GM18858 (cell line): ENCODE measurements around the gene FBXL4.

Source experiments
- ATAC-seq: cut with Tn5 transposase; IDR thresholded peaks from one replicate; pipeline ENCODE4 v1.9.1; 2021; ENCODE audit not compliant: unreplicated experiment

FBXL4 gene

DNA sequence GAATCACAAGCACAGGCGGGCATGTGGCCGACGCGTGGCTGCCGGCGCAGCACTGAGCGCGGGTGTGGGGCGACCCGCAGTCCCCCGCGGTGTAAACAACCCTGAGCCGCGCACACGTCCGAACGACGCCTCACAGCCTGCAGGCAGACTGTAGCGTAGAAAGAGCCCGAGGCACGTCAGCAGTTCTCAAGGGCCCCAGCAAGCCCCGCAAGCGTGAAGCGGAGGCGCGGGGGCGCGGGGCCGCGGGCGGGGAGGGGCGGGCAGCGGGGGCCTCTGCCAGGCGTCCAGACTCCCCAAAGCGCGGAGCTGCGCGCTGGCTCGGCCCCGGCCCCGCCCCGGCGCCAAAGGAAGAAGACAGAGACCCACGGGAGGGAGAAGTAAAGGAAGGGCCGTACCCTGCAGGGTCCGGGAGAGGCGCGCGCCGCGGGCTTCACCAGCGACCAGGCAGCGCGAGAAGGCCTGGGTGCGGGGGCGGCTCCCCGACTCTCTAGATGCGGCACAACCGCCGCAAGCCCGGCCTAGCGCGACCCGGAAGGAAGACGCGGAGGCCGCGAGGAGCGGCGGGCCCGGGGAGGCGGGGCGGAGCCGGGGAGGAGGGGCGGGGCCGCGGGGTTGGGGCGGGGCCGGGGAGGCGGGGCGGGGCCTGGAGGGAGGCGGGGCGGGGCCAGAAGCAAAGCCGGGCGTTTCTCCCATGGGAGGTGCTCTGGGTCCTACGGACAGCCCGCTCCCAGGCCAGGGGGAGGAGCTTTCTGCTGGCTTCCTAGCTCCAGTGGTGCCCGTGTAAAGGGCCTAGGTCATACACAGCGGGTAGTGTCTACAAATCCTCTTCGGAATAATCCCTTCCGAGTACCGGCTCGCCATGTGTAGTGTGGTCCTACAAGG, at the start of gene FBXL4:
Gene FBXL4 (minus strand): TSS at position 536 of the 882 bp plus-strand sequence. CDS start 20,958 bp downstream, outside the sequence.
- peak; percentile 60 for ATAC-seq

DNA sequence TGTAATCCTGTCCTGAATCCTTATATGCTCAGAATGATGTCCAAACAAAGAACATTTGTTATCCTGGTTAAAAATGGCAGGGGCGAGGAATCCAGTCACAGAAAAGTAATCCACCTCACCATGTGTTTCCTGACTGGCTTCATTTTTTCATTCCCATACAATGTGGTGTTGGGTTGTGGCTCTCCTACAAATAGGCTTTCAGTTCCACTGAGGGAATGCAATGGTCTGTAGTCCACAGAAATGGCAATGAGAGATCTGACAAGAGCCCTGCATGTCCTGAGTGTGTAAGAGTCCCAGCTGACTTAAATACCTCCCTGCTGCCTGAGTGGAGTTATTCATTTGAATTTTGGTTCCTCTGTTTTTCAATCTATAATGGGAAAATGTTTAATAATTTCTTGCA, 47.4 kb upstream of the FBXL4 start:
- no peak for ATAC-seq

DNA sequence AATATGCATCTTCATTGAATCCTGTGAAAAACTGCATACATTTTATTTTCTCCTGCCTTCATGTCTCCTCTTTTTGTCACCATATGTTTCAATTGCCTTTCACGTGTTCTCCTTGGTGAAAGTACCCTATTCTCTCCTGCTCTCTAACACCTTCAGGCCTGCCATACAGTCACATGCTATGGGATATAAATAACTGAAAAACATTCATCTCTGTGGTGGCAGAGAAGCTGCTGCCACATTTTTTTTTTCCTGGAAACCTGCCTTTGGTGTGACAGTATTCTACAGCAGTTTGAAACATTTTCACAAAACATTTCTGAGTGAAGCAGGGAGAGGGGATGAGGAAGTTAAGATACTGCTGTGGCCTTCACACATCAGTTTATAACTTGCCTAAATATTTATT, 44.8 kb upstream of the FBXL4 start:
- ATAC-seq: no peak

DNA sequence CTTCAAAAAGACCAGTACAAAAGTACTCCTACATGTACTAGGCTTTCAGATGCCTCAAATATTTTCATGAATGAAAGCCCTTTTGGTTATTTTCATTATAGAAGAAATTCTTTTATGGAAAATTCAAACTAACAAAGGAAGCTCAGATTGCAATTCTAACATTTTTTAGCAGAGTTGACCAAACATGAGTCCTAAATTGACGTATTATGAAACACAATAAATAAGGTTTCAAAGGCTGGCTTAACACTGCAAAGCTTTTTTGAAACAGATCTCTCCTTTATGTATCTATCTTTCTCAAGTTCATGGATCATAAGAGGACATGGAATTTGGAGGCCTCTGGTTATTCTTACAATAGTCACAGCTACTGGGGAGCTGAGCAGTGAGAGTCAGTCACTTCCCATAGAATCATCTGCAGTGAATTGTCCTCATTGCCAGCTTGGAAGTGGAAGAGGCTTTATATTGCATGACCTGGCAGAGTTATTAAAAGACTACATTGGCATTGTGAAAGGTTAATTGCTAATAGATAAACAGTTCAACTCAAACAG, 38.4 kb upstream of the FBXL4 start:
- no peak for ATAC-seq

DNA sequence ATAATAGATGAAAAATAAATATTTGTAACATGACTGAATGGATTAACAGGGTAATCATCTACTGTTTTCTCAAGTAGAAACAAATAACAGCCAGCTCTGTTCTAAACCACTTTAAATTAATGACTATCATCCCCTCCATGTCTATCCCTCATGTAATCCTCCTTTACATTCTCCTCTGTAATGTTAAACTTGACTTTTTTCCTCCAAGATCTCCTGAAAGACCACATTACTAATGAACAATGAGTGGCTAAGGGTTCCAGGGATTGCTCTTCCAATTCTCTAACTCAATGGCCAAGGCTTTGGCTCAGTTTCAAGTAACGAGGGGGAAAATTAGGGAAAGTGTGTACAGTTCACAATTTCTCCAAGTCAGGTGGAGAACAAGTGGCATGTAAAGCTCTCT, 37.6 kb upstream of the FBXL4 start:
- no peak for ATAC-seq

DNA sequence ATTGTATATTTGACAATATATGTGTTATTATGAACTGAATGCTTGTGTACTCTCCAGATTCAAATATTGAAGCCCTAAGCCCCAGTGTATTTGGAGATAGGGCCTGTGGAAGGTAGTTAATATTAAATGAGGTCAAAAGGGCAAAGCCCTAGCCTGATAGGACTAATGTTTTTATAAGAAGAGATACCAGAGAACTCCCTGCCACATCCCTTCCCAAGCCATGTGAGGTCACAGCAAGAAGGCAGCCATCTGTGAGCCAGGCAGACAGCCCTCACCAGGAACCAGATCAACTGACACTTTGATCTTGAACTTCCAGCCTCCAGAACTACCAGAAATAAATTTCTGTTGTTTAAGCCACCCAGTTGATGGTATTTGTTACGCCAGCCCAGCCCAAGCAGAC, 36.4 kb upstream of the FBXL4 start:
- ATAC-seq: no peak

DNA sequence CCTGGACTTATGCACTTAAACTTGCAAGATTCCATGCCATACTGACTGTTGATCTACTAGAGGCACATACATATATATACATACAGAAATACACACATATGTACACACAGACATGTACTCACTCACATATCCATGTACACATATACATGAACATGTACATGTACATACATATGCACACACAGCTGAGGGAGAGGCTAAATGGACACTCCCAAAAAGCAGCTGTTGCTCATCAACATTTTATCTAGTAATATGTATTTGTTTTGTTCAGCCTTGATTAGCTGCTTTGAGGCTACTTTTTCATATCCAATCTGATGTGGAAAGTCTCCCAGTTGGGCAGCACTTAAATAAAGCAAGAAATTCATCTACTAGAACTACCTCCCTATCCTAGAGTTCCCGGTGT, 33.7 kb upstream of the FBXL4 start:
- ATAC-seq: no peak

DNA sequence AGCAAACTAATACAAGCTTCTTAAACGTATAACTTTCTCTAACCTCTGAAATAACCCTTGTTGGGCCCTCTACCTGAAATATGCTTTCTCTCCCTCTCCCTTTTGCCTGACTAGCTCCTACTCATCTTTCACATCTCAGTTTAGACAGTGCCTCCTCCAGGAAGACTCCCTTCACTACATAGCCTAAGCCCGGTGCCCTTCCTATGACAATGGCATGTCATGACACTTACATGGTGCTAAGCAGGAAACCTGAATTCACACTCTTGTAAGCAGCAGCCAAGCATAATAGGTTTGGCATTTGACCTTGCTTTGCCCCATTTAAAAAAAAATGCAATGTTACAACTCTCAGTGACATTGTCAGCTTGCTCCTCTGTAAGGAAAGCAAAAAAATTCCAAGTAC, 33.1 kb upstream of the FBXL4 start:
- no peak for ATAC-seq

DNA sequence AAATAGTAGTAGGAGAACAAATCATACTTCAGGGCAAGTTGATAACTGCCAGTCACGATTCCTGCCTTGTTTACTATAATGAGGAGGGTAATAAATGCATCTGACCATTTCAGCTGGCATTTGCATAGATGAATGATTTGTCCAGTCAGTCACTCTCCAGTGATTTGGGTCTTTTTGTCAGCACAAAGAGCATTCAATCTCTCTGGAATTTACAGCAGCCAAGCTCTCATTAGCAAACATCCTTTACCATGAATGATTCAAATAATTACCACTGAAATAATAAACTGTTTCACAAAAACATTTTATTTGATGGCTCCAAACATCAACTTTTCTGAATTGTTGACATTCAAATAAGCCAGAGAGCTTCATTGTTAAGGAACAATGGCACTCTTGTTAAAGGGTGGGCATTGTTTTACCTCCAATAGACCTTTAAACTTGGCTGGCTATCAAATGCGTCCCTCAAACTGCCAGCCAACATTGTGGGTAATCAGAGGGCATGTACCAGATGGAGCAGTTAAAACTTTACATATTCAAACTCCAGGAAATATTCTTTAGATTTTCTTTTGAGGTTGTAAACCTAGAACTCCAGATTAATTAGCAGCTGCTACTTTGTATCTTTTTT, 30.0 kb upstream of the FBXL4 start:
- no peak for ATAC-seq

DNA sequence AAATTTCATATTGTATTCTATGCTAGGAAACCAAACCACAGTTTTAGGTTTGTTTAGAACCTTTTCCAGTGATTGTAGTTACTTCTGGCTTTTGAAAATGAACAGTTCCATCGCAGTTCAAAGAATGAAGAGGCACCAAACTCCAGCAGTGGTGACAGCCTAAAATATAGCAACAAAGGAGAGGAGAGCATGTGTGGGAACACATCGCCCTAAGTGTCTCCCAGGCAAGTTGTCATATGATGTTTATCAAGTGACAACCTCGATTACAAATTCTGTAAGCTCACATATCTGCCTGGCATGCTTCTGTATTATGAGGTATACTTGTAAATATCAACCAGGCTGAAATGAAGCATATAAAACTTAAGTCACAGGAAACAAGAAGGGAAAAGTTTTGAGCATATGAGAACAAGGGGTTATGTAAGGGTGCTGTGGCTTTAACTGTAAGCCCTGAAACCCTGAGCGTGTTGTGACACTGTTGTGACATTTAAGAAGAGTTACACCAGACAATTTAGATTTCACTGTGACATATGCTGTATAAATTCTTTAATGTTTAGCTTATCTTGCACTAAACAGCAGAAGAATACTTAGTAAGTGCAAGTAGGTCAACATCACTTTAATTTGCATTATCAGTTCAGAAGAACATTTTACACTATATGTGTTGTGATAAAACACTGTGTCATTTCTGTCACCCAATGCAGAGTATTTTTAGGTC, 29.1 kb upstream of the FBXL4 start:
- no peak for ATAC-seq

DNA sequence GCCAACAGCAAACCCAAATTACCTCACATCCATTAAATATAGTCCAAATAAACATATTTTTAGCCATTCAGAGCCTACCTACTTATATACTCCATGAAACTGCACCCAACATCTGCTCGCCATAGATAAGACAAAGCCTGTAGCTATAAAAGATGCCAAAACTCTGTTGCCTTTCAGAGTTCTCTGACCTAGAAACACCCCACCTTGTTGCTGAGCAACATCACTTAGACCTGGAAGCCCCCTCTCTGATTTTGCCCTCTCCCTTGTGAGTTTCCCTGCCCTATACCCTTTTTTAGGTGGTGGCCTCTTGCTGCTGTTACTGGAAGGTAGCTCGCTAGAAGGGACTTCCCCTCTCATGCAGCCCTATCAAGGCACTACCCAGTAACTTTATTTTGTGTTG, 27.7 kb upstream of the FBXL4 start:
- no peak for ATAC-seq

DNA sequence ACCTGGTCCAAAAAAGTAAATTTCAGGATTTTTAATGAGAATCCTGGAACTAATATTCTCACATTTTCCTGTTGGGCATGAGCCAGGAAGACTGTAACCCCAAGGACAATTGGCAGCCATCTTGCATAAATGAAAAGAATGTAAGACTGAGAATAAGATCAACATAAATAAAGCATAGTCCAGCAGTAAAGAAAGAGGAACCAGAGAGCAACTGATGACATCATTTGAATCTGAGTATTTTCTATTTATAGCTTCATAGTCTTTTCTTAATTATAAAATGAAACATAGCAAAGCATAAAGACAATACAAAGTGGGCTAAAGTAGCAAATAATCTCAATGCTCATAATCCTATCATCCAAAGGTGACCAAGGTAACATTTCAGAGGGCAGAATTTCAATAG, 26.6 kb upstream of the FBXL4 start:
- ATAC-seq: no peak

DNA sequence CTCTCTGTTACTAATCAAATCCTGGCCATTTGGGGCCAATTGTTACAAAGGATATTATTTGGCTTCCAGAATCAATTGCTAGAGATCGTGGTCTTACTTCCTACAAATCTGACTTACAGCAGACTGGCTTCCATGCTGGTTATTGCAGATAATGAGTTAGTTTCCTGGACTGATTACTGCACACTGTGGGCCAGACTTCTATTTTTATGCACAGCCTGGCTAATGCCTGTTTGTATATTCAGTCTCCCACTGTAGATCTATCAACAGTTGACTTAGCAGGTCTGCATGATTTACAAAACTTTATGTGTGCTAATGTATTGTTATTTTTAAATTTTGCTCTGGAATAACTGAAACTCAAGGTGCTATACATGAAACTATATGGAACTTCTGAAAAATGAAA, 25.8 kb upstream of the FBXL4 start:
- no peak for ATAC-seq

DNA sequence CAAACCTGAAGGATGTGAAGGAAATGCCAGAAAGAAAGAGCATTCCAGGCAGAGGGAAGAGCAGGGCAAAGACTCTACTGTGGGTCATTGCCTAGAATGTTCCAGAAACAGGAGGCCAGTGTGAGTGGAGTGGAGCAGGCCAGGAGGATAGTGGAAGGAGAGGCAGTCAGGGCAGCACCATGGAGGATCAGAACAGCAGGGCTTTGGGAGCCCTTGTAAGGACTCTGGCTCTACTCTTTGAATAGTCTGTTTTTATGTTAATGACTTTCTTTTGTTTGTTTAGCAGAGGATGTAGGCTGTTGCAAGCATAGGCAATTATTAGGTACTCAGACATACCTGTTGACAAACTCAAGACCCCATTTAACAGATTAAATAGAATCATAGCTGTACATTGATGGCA, 23.6 kb upstream of the FBXL4 start:
- ATAC-seq: no peak

DNA sequence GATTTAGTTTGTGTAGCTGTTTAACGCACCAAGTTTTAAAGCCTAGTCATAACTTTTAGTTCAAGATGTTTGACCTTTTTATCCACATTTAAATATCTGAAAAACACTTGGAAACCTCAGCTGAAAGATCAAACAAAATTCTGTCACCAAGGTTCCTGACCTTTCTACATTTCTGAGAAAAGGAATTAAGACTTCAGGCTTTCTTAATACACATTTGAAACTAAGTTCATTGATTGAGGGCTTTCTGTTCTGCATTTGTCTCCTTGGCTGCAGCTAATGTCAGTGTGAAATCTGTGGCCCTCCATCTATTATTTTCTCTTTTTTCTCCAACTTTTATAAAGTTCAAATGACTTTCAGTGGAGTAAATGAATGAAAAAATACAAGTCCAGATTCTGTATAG, 22.7 kb upstream of the FBXL4 start:
- ATAC-seq: no peak

DNA sequence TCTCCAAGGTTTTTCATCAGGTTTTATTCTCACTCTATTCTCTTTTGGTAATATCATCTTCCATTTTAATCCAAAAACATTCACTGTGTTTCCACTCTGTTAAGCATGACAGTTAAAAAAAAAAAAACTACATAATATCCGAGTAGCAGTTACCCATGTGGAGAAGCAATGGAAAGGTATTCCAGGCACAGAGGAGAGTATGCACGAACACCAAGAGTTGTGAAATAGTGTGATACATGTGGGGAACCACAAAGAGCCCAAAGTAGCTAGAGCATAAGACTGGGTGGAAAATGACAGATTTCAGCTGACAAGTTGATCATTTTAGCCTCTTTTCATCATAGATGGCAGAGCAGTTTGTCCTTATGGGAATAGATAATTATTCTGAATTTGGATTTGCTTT, 19.9 kb upstream of the FBXL4 start:
- ATAC-seq: no peak

DNA sequence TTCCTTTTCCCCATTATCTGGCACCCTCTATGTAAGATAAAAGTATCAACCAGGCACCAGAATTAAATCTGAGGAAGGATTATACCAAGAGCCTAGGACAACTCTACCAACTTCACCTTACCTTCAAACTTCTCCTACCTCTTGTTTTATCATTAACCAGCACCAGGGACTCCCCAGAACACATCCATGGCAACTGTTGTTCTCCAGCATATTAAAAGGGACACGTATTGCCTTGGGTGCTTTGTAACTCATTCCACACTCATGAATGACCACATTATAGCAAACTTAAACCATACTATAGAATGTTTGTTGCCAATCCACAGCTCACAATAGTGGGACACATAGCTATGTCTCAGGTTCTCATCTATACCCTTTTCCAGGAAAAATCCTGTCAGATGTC, 11.9 kb upstream of the FBXL4 start:
- ATAC-seq: no peak

DNA sequence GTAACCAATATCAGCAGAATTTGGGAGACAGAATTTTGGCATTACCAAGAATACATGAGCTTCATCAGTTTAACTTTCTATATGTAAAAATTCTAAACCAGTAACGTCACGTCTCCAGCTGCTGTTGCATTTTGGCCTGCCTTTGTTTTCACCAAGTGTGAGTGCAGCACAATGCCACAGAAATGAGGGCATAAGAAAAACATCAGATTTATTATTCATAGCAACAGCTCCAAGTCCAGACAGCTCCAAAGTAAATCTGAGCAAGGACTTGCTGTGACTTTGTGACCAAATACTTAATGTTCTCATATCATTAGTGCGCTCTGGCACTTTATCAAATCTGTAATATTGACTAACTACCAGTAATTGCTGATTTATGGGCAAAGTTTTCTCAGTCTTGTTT, 11.0 kb upstream of the FBXL4 start:
- ATAC-seq: no peak

DNA sequence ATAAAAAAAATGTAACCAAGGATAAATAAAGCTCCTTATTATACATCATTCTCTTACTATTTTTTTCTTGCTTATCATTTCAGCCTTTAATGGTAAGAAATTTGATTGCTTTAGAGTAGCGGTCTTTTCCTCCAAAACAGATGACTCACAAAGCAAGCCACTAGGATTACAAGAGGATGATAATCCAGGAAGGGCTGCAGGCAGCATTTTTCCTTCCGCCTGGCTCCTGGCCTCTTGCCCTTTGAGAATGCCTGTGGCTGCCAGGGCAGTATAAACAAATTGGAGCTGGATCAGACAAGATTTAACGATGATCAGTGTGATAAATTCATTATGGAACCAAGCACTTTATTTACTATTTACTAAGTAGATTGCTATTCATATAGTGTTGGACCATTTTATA, 9.7 kb upstream of the FBXL4 start:
- no peak for ATAC-seq

DNA sequence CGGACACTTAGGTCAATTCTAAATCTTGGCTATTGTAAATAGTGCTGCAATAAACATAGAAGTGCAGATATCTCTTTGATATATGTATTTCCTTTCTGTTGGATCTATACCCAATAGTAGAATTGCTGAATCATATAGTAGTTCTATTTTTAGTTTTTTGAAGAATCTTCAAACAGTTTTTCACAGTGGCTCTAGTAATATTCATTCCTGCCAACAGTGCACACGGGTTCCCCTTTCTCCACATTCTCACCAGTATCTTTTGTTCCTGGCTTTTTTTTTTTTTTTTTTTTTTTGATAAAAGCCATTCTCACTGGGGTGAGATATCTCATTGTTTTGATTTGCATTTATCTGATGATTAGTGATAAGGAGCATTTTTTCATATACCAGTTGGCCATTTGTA, 1.8 kb upstream of the FBXL4 start:
- no peak for ATAC-seq

DNA sequence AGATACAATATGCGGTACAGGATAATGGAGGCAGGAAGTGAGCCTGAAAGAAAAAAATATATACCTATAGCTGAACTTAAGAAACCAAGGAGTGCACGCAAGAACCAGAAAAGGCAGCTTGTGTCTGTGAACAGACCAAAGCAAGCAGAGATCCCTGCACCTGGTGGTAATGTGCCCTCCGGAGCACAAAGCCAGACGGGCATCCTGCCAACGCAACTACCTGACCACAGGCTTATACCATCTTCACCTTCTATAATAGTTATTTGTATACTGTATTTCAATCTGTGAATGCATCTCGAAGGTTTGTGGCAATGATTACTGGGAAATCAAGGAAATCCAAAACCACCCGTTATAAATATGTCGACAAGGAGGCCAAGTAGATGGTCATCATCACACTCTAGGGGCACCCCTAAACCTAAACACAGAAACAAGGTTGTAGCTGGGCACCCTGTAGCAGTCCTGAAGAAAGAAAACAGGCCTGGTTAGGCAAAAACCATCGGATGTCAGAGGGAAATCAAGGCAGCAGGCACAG, 801 bp downstream of the FBXL4 start:
- peak; percentile 23 for ATAC-seq
